Duodenal mucosa (tissue), 2 donors: ENCODE measurements around the gene DLK2.
"Not testable (repeated sequence)": the region's sequence is repeated elsewhere in the genome, so short reads cannot be mapped to it uniquely, and the experiment has no call there.

Source experiments
- H3K27ac ChIP-seq: one replicate; pipeline ENCODE4 v1.7.0; 2013; ENCODE audit warnings: low read depth, low read length
- H3K27me3 ChIP-seq, 2 donors: one replicate each; pipeline ENCODE4 v1.7.0; 2013; ENCODE audit warnings: low read length in 2 of 2, control low read depth in 1 of 2; ENCODE audit not compliant: insufficient read depth in 2 of 2, control insufficient read depth in 1 of 2
- H3K36me3 ChIP-seq, 2 donors: one replicate each; pipeline ENCODE4 v1.7.0; 2013; ENCODE audit warnings: low read length in 2 of 2, control low read depth in 1 of 2; ENCODE audit not compliant: insufficient read depth in 2 of 2, control insufficient read depth in 1 of 2
- H3K4me1 ChIP-seq, 2 donors: one replicate each; pipeline ENCODE4 v1.7.0; 2013; ENCODE audit warnings: low read length in 2 of 2, control low read depth in 1 of 2; ENCODE audit not compliant: insufficient read depth in 2 of 2, control insufficient read depth in 1 of 2
- H3K4me3 ChIP-seq, 2 donors: one replicate each; pipeline ENCODE4 v1.7.0; 2013; ENCODE audit warnings: low read length in 2 of 2, low read depth in 1 of 2
- H3K9ac ChIP-seq, 2 donors: one replicate each; pipeline ENCODE4 v1.7.0; 2013; ENCODE audit warnings: low read length in 2 of 2, low read depth in 1 of 2
- H3K9me3 ChIP-seq, 2 donors: one replicate each; pipeline ENCODE4 v1.7.0; 2013; ENCODE audit warnings: low read length in 2 of 2, control low read depth in 1 of 2; ENCODE audit not compliant: control insufficient read depth in 1 of 2

The DLK2 gene

DNA sequence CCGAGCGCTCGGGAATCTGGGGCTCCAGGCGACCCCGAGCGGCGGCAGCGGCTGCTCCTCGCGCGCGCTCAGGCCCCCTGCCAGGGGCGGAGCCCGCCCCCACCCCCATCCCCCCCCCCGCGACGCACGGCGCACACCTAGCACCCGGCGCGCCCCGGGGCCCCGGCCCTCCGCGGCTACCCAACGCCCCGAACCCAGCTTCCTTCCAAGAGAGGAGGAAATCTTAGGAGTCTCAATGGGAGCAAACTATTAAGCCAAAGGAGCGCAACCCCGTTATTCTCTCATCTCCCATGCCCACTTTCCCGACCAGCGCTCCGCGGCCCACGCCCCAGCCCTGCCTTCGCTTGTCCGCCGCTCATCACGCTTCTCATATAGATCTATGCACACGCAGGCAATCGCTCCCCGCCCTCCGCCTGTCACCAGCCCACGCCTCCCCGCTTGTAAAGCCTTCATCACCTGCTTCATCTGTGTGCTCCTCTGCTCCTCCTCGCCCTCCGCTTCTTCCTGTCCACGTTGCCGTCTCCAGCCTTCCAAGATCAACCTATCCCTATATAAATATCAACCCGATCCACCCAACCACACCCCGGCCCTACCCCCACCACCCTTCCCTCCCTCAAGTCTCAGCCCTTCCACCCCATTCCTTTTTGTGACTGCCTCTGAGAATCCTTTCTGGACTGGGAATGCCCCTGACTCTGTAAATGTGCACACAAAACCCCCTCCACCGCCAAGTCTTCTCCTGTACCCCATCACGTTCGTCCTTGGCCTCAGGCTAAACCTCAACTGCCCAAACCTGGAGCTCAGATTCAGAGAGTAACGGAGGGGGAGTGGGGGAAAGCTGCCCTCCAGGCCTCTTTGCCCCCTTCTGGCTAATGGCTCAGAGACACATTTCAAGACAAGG is at the start of gene DLK2:
DLK2 (minus strand) TSS at position 18 of the 898 bp plus-strand sequence. CDS start 723 bp downstream, outside the sequence.
- Histone ChIP-seq H3K4me1 (peaks cover 4 to 6% of the 10 kb centered on the region in 2 donors), H3K27me3 (peaks cover 7 to 14% of the 10 kb centered on the region in 2 donors), H3K27ac (no peak within 1 kb of the TSS), H3K4me3 (peak within 1 kb of the TSS; percentile 62 to 69), H3K9me3 (no peaks in the 10 kb centered on the region), H3K36me3 (peaks cover 11 to 18% of the 10 kb centered on the region in 2 donors), H3K9ac (no peak within 1 kb of the TSS)

DNA sequence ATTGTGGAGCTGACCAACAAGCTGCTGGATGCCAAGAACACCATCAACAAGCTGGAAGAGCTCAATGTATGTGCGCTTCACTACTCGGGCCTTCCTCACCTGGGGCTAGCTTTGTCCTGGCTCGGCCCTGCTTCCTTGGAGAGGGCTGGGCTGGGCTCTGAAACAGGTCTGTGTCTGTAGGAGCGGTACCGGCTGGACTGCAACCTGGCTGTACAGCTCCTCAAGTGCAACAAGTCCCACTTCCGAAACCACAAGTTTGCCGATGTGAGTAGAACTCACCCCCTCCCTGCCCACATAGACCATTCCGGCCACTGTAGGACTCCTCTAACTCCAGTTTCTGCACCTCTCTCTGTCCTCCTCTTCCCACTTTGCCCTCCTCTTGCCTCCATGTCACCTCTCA is 48.1 kb upstream of the DLK2 start:
- Histone ChIP-seq H3K36me3 (peaks cover 30 to 68% of the 10 kb centered on the region in 2 donors), H3K4me3 (no peak overlapping the region), H3K4me1 (peaks cover 4 to 8% of the 10 kb centered on the region in 2 donors), H3K9me3 (no peaks in the 10 kb centered on the region), H3K27ac (no peak overlapping the region), H3K27me3 (peaks cover 0 to 4% of the 10 kb centered on the region in 2 donors), H3K9ac (no peak overlapping the region)

- Histone ChIP-seq H3K4me3 (no peak overlapping the region), H3K9ac (no peak overlapping the region), H3K9me3 (no peaks in the 10 kb centered on the region), H3K27ac (no peak overlapping the region), H3K4me1 (peaks cover 4% of the 10 kb centered on the region in 2 donors), H3K27me3 (no peaks in the 10 kb centered on the region), H3K36me3 (peaks cover 35 to 76% of the 10 kb centered on the region in 2 donors)
These were observed 47.3 kb upstream of the DLK2 start for GRCh38 chr6:43502666-43503065.

GRCh38 chr6:43500921-43501320 is 45.6 kb upstream of the DLK2 start:
- Histone ChIP-seq H3K4me1 (peaks cover 2 to 4% of the 10 kb centered on the region in 2 donors), H3K9me3 (no peaks in the 10 kb centered on the region), H3K4me3 (no peak overlapping the region), H3K9ac (no peak overlapping the region), H3K36me3 (peaks cover 37 to 79% of the 10 kb centered on the region in 2 donors), H3K27ac (no peak overlapping the region), H3K27me3 (no peaks in the 10 kb centered on the region)

DNA sequence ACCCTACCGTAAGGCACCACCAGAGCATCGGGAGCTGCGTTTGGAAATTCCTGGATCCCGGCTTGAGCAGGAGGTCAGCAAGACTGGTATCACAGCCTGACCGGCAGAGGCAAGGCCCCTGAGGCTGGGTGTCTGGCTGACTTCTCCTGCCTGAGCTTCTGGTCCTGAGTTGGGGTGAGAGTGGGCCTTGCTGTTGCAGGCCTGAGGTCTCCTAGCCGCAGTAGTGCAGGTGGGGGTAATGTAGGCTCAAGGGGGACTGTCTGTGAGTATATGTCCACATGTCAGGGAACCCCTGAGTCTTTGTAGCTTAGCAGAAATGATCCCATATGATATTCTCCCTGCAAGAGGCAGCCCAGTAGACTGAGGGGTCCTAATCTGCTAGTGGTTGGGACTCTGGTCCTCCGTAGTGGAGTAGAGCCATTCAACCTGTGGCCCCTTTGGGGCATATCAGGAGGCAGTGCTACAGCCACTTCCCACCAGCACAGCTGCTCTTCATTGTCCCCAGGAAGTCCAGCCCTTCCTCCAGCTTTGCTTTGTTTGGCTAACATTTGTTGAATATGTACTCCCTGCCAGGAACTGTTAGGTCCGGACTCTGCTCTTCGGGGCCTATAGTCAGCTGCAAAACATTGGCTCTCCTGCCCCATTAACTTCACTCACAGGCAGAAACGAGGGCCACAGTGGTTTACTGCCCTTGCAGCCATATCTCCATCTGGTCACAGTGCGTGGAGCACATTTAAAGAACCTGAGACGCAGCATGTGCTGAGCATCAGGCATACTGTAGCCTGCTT is 43.9 kb upstream of the DLK2 start:
- peaks cover 37 to 70% of the 10 kb centered on the region in 2 donors for H3K36me3 ChIP-seq
- H3K9me3 ChIP-seq, result no peaks in the 10 kb centered on the region
- H3K4me1 ChIP-seq, result peaks cover 18 to 20% of the 10 kb centered on the region in 2 donors
- H3K9ac ChIP-seq, result no peak overlapping the region
- no peaks in the 10 kb centered on the region for H3K27me3 ChIP-seq
- no peak overlapping the region for H3K4me3 ChIP-seq
- no peak overlapping the region for H3K27ac ChIP-seq

- Histone ChIP-seq H3K4me1 (peaks cover 26 to 30% of the 10 kb centered on the region in 2 donors), H3K36me3 (peaks cover 33 to 62% of the 10 kb centered on the region in 2 donors)
- not testable (repeated sequence) for H3K9ac ChIP-seq, H3K9me3 ChIP-seq, H3K4me3 ChIP-seq, H3K27me3 ChIP-seq, H3K27ac ChIP-seq
These were observed 42.9 kb upstream of the DLK2 start for GRCh38 chr6:43498291-43498690.

DNA sequence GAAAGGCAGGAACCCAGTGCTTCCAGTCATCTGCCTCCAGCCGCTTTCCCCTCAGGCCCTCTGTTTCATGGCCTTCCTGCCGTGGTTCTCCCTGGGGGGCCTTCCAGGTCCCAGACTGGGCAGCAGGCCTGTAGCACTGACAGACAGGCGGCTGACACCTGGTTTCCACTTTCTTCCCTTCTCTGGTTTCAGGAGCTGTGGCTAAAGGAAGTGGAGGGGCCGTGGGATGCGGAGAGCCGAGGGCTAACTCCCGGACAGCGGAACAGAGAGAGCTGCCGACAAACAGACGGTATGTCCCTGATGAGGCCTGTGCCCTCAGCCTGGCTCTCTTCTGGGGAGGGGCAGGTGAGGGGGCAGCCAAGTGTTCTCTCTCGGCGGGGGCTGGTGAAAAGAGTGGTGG is 42.3 kb upstream of the DLK2 start:
- H3K27me3 ChIP-seq, result no peaks in the 10 kb centered on the region
- H3K4me3 ChIP-seq, result no peak overlapping the region
- H3K4me1 ChIP-seq, result peaks cover 32 to 36% of the 10 kb centered on the region in 2 donors
- H3K9me3 ChIP-seq, result no peaks in the 10 kb centered on the region
- no peak overlapping the region for H3K27ac ChIP-seq
- H3K9ac ChIP-seq, result no peak overlapping the region
- H3K36me3 ChIP-seq, result peaks cover 31 to 56% of the 10 kb centered on the region in 2 donors

- H3K4me3 ChIP-seq, result no peak overlapping the region
- H3K27ac ChIP-seq, result no peak overlapping the region
- no peak overlapping the region for H3K9ac ChIP-seq
- H3K4me1 ChIP-seq, result peaks cover 38 to 42% of the 10 kb centered on the region in 2 donors
- peaks cover 31 to 50% of the 10 kb centered on the region in 2 donors for H3K36me3 ChIP-seq
- no peaks in the 10 kb centered on the region for H3K27me3 ChIP-seq
- H3K9me3 ChIP-seq, result no peaks in the 10 kb centered on the region
These were observed 41.7 kb upstream of the DLK2 start for GRCh38 chr6:43497129-43497396.

DNA sequence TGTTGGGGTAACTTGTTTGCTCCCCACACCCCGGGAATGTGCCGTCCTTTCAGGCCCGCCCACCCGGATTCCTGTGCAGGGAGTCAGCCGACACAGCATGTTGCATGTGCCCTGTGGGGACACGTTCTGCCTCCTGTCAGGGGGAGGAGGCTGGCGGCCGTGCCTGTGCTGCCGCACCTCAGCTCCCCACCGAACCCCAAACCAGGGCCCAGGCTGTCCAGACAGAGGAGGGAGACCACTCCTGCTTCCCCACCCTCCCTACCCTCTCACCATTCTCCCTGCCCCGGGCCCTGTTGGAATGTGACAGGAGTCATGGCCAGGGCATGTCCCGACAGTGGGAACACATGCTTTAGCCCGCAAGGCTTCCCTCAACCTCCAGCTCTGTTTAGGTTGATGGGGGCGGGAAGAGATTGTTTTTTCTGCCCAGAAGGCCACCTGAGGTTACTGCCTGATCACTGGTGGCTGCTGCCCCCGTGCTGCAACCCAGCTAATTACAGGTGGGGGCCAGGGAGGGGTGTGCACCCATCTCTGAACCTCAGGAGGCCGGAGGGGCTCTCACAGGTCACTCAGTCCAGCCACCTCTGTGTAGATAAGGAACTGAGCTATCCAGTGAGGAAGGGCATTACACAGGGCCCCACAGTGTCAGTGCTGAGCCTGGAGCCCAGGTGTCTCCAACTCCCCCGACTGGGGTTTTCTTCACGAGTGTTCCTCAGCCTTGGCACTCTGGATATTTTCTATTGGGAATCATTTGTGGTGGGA is 41.2 kb upstream of the DLK2 start:
- Histone ChIP-seq H3K36me3 (peaks cover 31 to 47% of the 10 kb centered on the region in 2 donors), H3K27ac (no peak overlapping the region), H3K27me3 (no peaks in the 10 kb centered on the region), H3K9me3 (no peaks in the 10 kb centered on the region), H3K4me1 (peaks cover 43 to 46% of the 10 kb centered on the region in 2 donors), H3K4me3 (no peak overlapping the region), H3K9ac (no peak overlapping the region)
